CD4-positive, alpha-beta T cell (primary cell): Measurements from ENCODE around the gene EBPL. TPM values are rescaled to one million over a fixed set of nuclear protein-coding genes. Genes with fewer than 3 reads are reported as not detected.

ENCODE experiments used
- ATAC-seq: fragments of 200-7000 bp; cut with Tn5 transposase; one replicate; pipeline ENCODE4 v1.10.0; 2022; ENCODE audit warnings: mild to moderate bottlenecking; ENCODE audit not compliant: poor library complexity
- CTCF ChIA-PET: fragments of 350-600 bp; sonication (Branson Sonifier 250); formaldehyde crosslinking; loops from one replicate; lab custom pipeline; 2021; ENCODE audit warnings: antibody characterized with exemption, inconsistent platforms; lab: Charles Lee
- POLR2A ChIA-PET: fragments of 350-600 bp; sonication (Branson Sonifier 250); formaldehyde crosslinking; loops from one replicate; lab custom pipeline; 2021; ENCODE audit warnings: antibody characterized with exemption, inconsistent platforms; lab: Charles Lee
- DNase-seq, 14 experiments: peaks; one replicate each; pipeline ENCODE4 v3.0.0-alpha.2; 2013 to 2020; ENCODE audit warnings: mixed read lengths in 2 of 14
- H3K27ac ChIP-seq, 2 donors: one replicate each; pipeline versions ENCODE4 v1.5.1 to v1.7.0; 2013; ENCODE audit warnings: low read length in 2 of 2, low read depth in 1 of 2, mild to moderate bottlenecking in 1 of 2
- H3K27me3 ChIP-seq, 2 experiments: 1 replicate in 1 of 2; 2 replicates in 1 of 2; pipeline versions ENCODE4 v1.6.1 to v1.7.0; 2013; ENCODE audit warnings: low read length in 2 of 2, control low read depth in 1 of 2, mild to moderate bottlenecking in 1 of 2, moderate library complexity in 1 of 2; ENCODE audit not compliant: insufficient read depth in 2 of 2, control insufficient read depth in 1 of 2
- H3K36me3 ChIP-seq: one replicate; pipeline ENCODE4 v1.6.1; 2013; ENCODE audit warnings: low read length, control low read depth; ENCODE audit not compliant: insufficient read depth
- H3K4me1 ChIP-seq: one replicate; pipeline ENCODE4 v1.6.1; 2013; ENCODE audit warnings: low read length, control low read depth; ENCODE audit not compliant: insufficient read depth
- H3K4me3 ChIP-seq: one replicate; pipeline ENCODE4 v1.5.1; 2013; ENCODE audit warnings: mild to moderate bottlenecking, low read length, moderate library complexity
- H3K9me3 ChIP-seq, 2 experiments: 1 replicate in 1 of 2; 2 replicates in 1 of 2; pipeline versions ENCODE4 v1.6.1 to v1.7.0; 2013; ENCODE audit warnings: low read length in 2 of 2, mild to moderate bottlenecking in 2 of 2, control low read depth in 1 of 2, moderate library complexity in 1 of 2; ENCODE audit not compliant: control insufficient read depth in 1 of 2, insufficient read depth in 1 of 2
- H3K27ac Mint-ChIP-seq: one replicate; pipeline ENCODE4 v1.8.0; 2020; ENCODE audit warnings: mixed read lengths
- H3K27me3 Mint-ChIP-seq: one replicate; pipeline ENCODE4 v1.8.0; 2021; ENCODE audit warnings: mixed read lengths
- H3K36me3 Mint-ChIP-seq: one replicate; pipeline ENCODE4 v1.8.0; 2021; ENCODE audit warnings: low read depth, mixed read lengths
- H3K4me1 Mint-ChIP-seq: one replicate; pipeline ENCODE4 v1.8.0; 2021; ENCODE audit warnings: low read depth, mixed read lengths
- H3K4me3 Mint-ChIP-seq: one replicate; pipeline ENCODE4 v1.8.0; 2020; ENCODE audit warnings: mild to moderate bottlenecking, mixed read lengths
- H3K9me3 Mint-ChIP-seq: one replicate; pipeline ENCODE4 v1.8.0; 2020; ENCODE audit warnings: mixed read lengths
- CTCF ChIP-seq: fragments of 200-600 bp; IDR thresholded peaks from one replicate; pipeline ENCODE4 v1.8.0; 2022; ENCODE audit warnings: antibody characterized with exemption, mild to moderate bottlenecking
- intact Hi-C, 2 experiments: fragments of 100-400 bp; cut with DNase I in 1 of 2; cut with micrococcal nuclease in 1 of 2; formaldehyde crosslinking; loops; one replicate each; pipeline versions ENCODE4 v1.15.1 to v1.9.0; 2023 to 2025; cut with DNase I, micrococcal nuclease
- total RNA-seq, 174 experiments: library from RNA in 2 of 174; stranded (reverse) in 2 of 174; gene quantifications; one replicate each; pipeline ENCODE4 v1.2.3 and lab custom pipeline; 2021 to 2026

Gene EBPL
- total RNA-seq, 2 experiments from 2014 or later = 22.3 to 23.2 TPM

- intact Hi-C loops = loop anchor here in 1 of 2 experiments (5.0 kb wide), 1 partner anchor 195 kb away; no protein-coding TSS in a partner anchor
- no peaks in the 10 kb centered on the region for H3K4me1 ChIP-seq
- POLR2A ChIA-PET = no interaction called here
- H3K27me3 Mint-ChIP-seq = no peaks in the 10 kb centered on the region
- no peaks in the 10 kb centered on the region for H3K9me3 Mint-ChIP-seq
- TF ChIP-seq CTCF = no peak
- CTCF ChIA-PET = no interaction called here
- DNase-seq = peak in 4 of 14 experiments; percentile 11 to 41 (median 33)
- no peaks in the 10 kb centered on the region for H3K36me3 ChIP-seq
- no peak overlapping the region for H3K27ac ChIP-seq
- H3K4me1 Mint-ChIP-seq = no peaks in the 10 kb centered on the region
- peak; percentile 32 for ATAC-seq
- no peak overlapping the region for H3K4me3 ChIP-seq
- H3K27me3 ChIP-seq = no peaks in the 10 kb centered on the region
- no peak overlapping the region for H3K27ac Mint-ChIP-seq
- H3K9me3 ChIP-seq = no peaks in the 10 kb centered on the region
- no peak overlapping the region for H3K4me3 Mint-ChIP-seq
- peaks cover 7% of the 10 kb centered on the region for H3K36me3 Mint-ChIP-seq
Observed at GRCh38 chr13:49652355-49653305, 38.7 kb downstream of the EBPL start.

GRCh38 chr13:49651570-49652354 is 39.5 kb downstream of the EBPL start:
- Histone ChIP-seq H3K9me3 (no peaks in the 10 kb centered on the region), H3K36me3 (no peaks in the 10 kb centered on the region), H3K4me3 (no peak overlapping the region), H3K27me3 (no peaks in the 10 kb centered on the region), H3K27ac (no peak overlapping the region), H3K4me1 (no peaks in the 10 kb centered on the region)
- H3K9me3 Mint-ChIP-seq = no peaks in the 10 kb centered on the region
- ChIA-PET CTCF (no interaction called here), POLR2A (no interaction called here)
- H3K4me1 Mint-ChIP-seq = no peaks in the 10 kb centered on the region
- H3K27me3 Mint-ChIP-seq = no peaks in the 10 kb centered on the region
- no peak for TF ChIP-seq CTCF
- H3K4me3 Mint-ChIP-seq = no peak overlapping the region
- ATAC-seq (no peak), DNase-seq (no peak)
- no peak overlapping the region for H3K27ac Mint-ChIP-seq
- H3K36me3 Mint-ChIP-seq = peaks cover 7% of the 10 kb centered on the region
- intact Hi-C loops = loop anchor here in 1 of 2 experiments (5.0 kb wide), 1 partner anchor 196 kb away; no protein-coding TSS in a partner anchor

GRCh38 chr13:49649963-49650312 is 41.3 kb downstream of the EBPL start:
- no peak for TF ChIP-seq CTCF
- H3K27ac ChIP-seq = no peak overlapping the region
- ChIA-PET POLR2A (no interaction called here), CTCF (no interaction called here)
- H3K4me1 ChIP-seq = peaks cover 7% of the 10 kb centered on the region
- no peaks in the 10 kb centered on the region for H3K36me3 ChIP-seq
- Mint-ChIP-seq H3K27me3 (no peaks in the 10 kb centered on the region), H3K4me3 (no peak overlapping the region), H3K27ac (no peak overlapping the region), H3K4me1 (peaks cover 7% of the 10 kb centered on the region), H3K36me3 (no peaks in the 10 kb centered on the region), H3K9me3 (no peaks in the 10 kb centered on the region)
- ATAC-seq (no peak), DNase-seq (no peak)
- no peaks in the 10 kb centered on the region for H3K27me3 ChIP-seq
- intact Hi-C loops = loop anchor here in 1 of 2 experiments (5.0 kb wide), 1 partner anchor 197 kb away; no protein-coding TSS in a partner anchor
- no peaks in the 10 kb centered on the region for H3K9me3 ChIP-seq
- H3K4me3 ChIP-seq = no peak overlapping the region
